ENCODE results near the gene YTHDC2.

YTHDC2 gene

GRCh38 chr5:113513384-113514288 is at the start of gene YTHDC2:
YTHDC2 (plus strand) TSS chr5:113513694; CDS start chr5:113513896, 202 bp downstream.
- DNase-seq = peak; percentile 97

GRCh38 chr5:113474100-113474728 is 39.3 kb upstream of the YTHDC2 start:
- no peak for DNase-seq

- no peak for DNase-seq
Observed at GRCh38 chr5:113478691-113479090, 34.8 kb upstream of the YTHDC2 start.

GRCh38 chr5:113480243-113480642 is 33.3 kb upstream of the YTHDC2 start:
- DNase-seq = no peak

GRCh38 chr5:113487416-113487780 is 26.1 kb upstream of the YTHDC2 start:
- no peak for DNase-seq

- DNase-seq = peak; percentile 91
Observed at GRCh38 chr5:113487781-113488644, 25.5 kb upstream of the YTHDC2 start, which contains the start of gene MCC. MCC (minus strand) TSS chr5:113488453.

GRCh38 chr5:113488645-113489184 is 24.8 kb upstream of the YTHDC2 start:
- no peak for DNase-seq

- no peak for DNase-seq
Observed at GRCh38 chr5:113489299-113489698, 24.2 kb upstream of the YTHDC2 start.

GRCh38 chr5:113490317-113490716 is 23.2 kb upstream of the YTHDC2 start:
- no peak for DNase-seq

- DNase-seq = no peak
Observed at GRCh38 chr5:113491022-113491421, 22.5 kb upstream of the YTHDC2 start.

GRCh38 chr5:113493446-113493845 is 20.0 kb upstream of the YTHDC2 start:
- DNase-seq = no peak

- no peak for DNase-seq
Observed at GRCh38 chr5:113495422-113495841, 18.1 kb upstream of the YTHDC2 start.

GRCh38 chr5:113502073-113502472 is 11.4 kb upstream of the YTHDC2 start:
- no peak for DNase-seq

GRCh38 chr5:113503146-113503545 is 10.3 kb upstream of the YTHDC2 start:
- DNase-seq = no peak

- DNase-seq = no peak
Observed at GRCh38 chr5:113505181-113505580, 8.3 kb upstream of the YTHDC2 start.

GRCh38 chr5:113507601-113508000 is 5.9 kb upstream of the YTHDC2 start:
- no peak for DNase-seq

GRCh38 chr5:113508756-113509155 is 4.7 kb upstream of the YTHDC2 start:
- no peak for DNase-seq

- no peak for DNase-seq
Observed at GRCh38 chr5:113510836-113511451, 2.5 kb upstream of the YTHDC2 start.

- DNase-seq = no peak
Observed at GRCh38 chr5:113512341-113512740, 1.2 kb upstream of the YTHDC2 start.

GRCh38 chr5:113514289-113514635 is 768 bp downstream of the YTHDC2 start:
- no peak for DNase-seq

- DNase-seq = no peak
Observed at GRCh38 chr5:113518884-113519283, 5.4 kb downstream of the YTHDC2 start.

GRCh38 chr5:113519412-113519811 is 5.9 kb downstream of the YTHDC2 start:
- no peak for DNase-seq

GRCh38 chr5:113520429-113520828 is 6.9 kb downstream of the YTHDC2 start:
- DNase-seq = no peak

Data from retina (tissue), 1 donor.